Measurements from ENCODE around the gene APOB.
"Not testable (repeated sequence)": the region's sequence is repeated elsewhere in the genome, so short reads cannot be mapped to it uniquely, and the experiment has no call there.

APOB gene

GRCh38 chr2:21029519-21029918 is 14.4 kb downstream of the APOB start:
- TF ChIP-seq CTCF (IDR thresholded peaks at IDR 0.05; ENCODE audit: low read depth, low read length, poor library complexity, severe bottlenecking), result no peak
- no peak for TF ChIP-seq EZH2phosphoT487 (IDR thresholded peaks at IDR 0.05; ENCODE audit: borderline replicate concordance, low read length)
- Histone ChIP-seq H3K79me2 (ENCODE audit: control insufficient read depth, low read length) (no peaks in the 10 kb centered on the region), H3K9me3 (ENCODE audit: control insufficient read depth, insufficient read depth, low read length) (no peaks in the 10 kb centered on the region), H3K27ac (ENCODE audit: low read depth, low read length) (no peak overlapping the region), H3K36me3 (ENCODE audit: control insufficient read depth, low read length) (no peaks in the 10 kb centered on the region), H4K20me1 (ENCODE audit: control insufficient read depth, insufficient read depth, low read depth, low read length) (no peaks in the 10 kb centered on the region), H3K4me3 (ENCODE audit: low read length) (no peak overlapping the region), H3K9me2 (replicated peaks; ENCODE audit: control insufficient read depth, low read length) (no peaks in the 10 kb centered on the region), H3K4me1 (ENCODE audit: control insufficient read depth, low read length) (no peaks in the 10 kb centered on the region), H3F3A (ENCODE audit: control insufficient read depth, insufficient read depth) (no peaks in the 10 kb centered on the region), H3K27me3 (ENCODE audit: control insufficient read depth, low read length) (no peaks in the 10 kb centered on the region), H3K4me2 (ENCODE audit: low read length) (no peak overlapping the region)

- not testable (repeated sequence) for H3K9me2 ChIP-seq (replicated peaks; ENCODE audit: control insufficient read depth, low read length); H4K20me1 ChIP-seq (ENCODE audit: control insufficient read depth, insufficient read depth, low read depth, low read length); H3K36me3 ChIP-seq (ENCODE audit: control insufficient read depth, low read length); H3K4me1 ChIP-seq (ENCODE audit: control insufficient read depth, low read length); H3K27ac ChIP-seq (ENCODE audit: low read depth, low read length); H3F3A ChIP-seq (ENCODE audit: control insufficient read depth, insufficient read depth); H3K4me2 ChIP-seq (ENCODE audit: low read length); H3K27me3 ChIP-seq (ENCODE audit: control insufficient read depth, low read length); H3K4me3 ChIP-seq (ENCODE audit: low read length); H3K9me3 ChIP-seq (ENCODE audit: control insufficient read depth, insufficient read depth, low read length); H3K79me2 ChIP-seq (ENCODE audit: control insufficient read depth, low read length)
Observed at GRCh38 chr2:21028951-21029350, 14.9 kb downstream of the APOB start.

GRCh38 chr2:21028021-21028947 is 15.6 kb downstream of the APOB start:
- H3K27ac ChIP-seq (ENCODE audit: low read depth, low read length), result no peak overlapping the region
- TF ChIP-seq CTCF (IDR thresholded peaks at IDR 0.05; ENCODE audit: low read depth, low read length, poor library complexity, severe bottlenecking), result no peak
- H3K36me3 ChIP-seq (ENCODE audit: control insufficient read depth, low read length), result no peaks in the 10 kb centered on the region

GRCh38 chr2:21026479-21027282 is 17.2 kb downstream of the APOB start:
- no peaks in the 10 kb centered on the region for H3K27me3 ChIP-seq (ENCODE audit: control insufficient read depth, low read length)
- H3K4me1 ChIP-seq (ENCODE audit: control insufficient read depth, low read length), result no peaks in the 10 kb centered on the region
- no peak for TF ChIP-seq CTCF (IDR thresholded peaks at IDR 0.05; ENCODE audit: low read depth, low read length, poor library complexity, severe bottlenecking)
- TF ChIP-seq EZH2phosphoT487 (IDR thresholded peaks at IDR 0.05; ENCODE audit: borderline replicate concordance, low read length), result no peak
- H4K20me1 ChIP-seq (ENCODE audit: control insufficient read depth, insufficient read depth, low read depth, low read length), result no peaks in the 10 kb centered on the region
- no peaks in the 10 kb centered on the region for H3K9me3 ChIP-seq (ENCODE audit: control insufficient read depth, insufficient read depth, low read length)
- no peaks in the 10 kb centered on the region for H3K9me2 ChIP-seq (replicated peaks; ENCODE audit: control insufficient read depth, low read length)
- no peak overlapping the region for H3K27ac ChIP-seq (ENCODE audit: low read depth, low read length)
- H3F3A ChIP-seq (ENCODE audit: control insufficient read depth, insufficient read depth), result no peaks in the 10 kb centered on the region
- no peaks in the 10 kb centered on the region for H3K79me2 ChIP-seq (ENCODE audit: control insufficient read depth, low read length)
- H3K4me3 ChIP-seq (ENCODE audit: low read length), result no peak overlapping the region
- no peak overlapping the region for H3K4me2 ChIP-seq (ENCODE audit: low read length)
- H3K36me3 ChIP-seq (ENCODE audit: control insufficient read depth, low read length), result no peaks in the 10 kb centered on the region

More at GRCh38 chr2:21028021-21028947, 15.6 kb downstream of the APOB start:
- Histone ChIP-seq H3K27me3 (ENCODE audit: control insufficient read depth, low read length) (no peaks in the 10 kb centered on the region), H3K4me3 (ENCODE audit: low read length) (no peak overlapping the region), H3K4me2 (ENCODE audit: low read length) (no peak overlapping the region), H3K9me2 (replicated peaks; ENCODE audit: control insufficient read depth, low read length) (no peaks in the 10 kb centered on the region), H3K79me2 (ENCODE audit: control insufficient read depth, low read length) (no peaks in the 10 kb centered on the region), H3F3A (ENCODE audit: control insufficient read depth, insufficient read depth) (no peaks in the 10 kb centered on the region), H3K4me1 (ENCODE audit: control insufficient read depth, low read length) (no peaks in the 10 kb centered on the region), H3K9me3 (ENCODE audit: control insufficient read depth, insufficient read depth, low read length) (no peaks in the 10 kb centered on the region), H4K20me1 (ENCODE audit: control insufficient read depth, insufficient read depth, low read depth, low read length) (no peaks in the 10 kb centered on the region)

Measured in DOHH2 (cell line).